Tibial nerve (tissue), 4 donors: ENCODE results near the gene SNX1. TPM values are rescaled to one million over a fixed set of nuclear protein-coding genes. Genes with fewer than 3 reads are reported as not detected.

Experiments
- DNase-seq, 2 donors: peaks; one replicate each; pipeline ENCODE4 v3.0.0-alpha.2; 2019; ENCODE audit warnings: low spot score in 2 of 2
- H3K27ac ChIP-seq, 4 donors: fragments of 200-600 bp; sonication (generic) in 3 of 4; one replicate each; pipeline ENCODE4 v1.5.1; 2017 to 2019; ENCODE audit warnings: mild to moderate bottlenecking in 1 of 4
- H3K27me3 ChIP-seq, 2 donors: fragments of 200-600 bp; sonication (generic) in 1 of 2; one replicate each; pipeline versions ENCODE4 v1.5.1 to v1.6.0; 2017 to 2019
- H3K36me3 ChIP-seq, 3 donors: fragments of 200-600 bp; sonication (generic); one replicate each; pipeline ENCODE4 v1.5.1; 2018 to 2019
- H3K4me1 ChIP-seq, 4 donors: fragments of 200-600 bp; sonication (generic) in 3 of 4; one replicate each; pipeline ENCODE4 v1.5.1; 2017 to 2019
- H3K4me3 ChIP-seq, 4 donors: fragments of 200-600 bp; sonication (generic) in 3 of 4; one replicate each; pipeline ENCODE4 v1.5.1; 2017 to 2019; ENCODE audit warnings: mild to moderate bottlenecking in 1 of 4, moderate library complexity in 1 of 4
- H3K9me3 ChIP-seq, 4 donors: fragments of 200-600 bp; sonication (generic) in 3 of 4; one replicate each; pipeline ENCODE4 v1.5.1; 2017 to 2019
- EP300 ChIP-seq, 2 donors: sonication (generic); formaldehyde crosslinking; IDR thresholded peaks; one replicate each; pipeline ENCODE4 v1.6.1; 2017; ENCODE audit warnings: antibody characterized with exemption in 2 of 2, mild to moderate bottlenecking in 1 of 2
- POLR2A ChIP-seq, 2 donors: fragments of 450-650 bp; IDR thresholded peaks; one replicate each; pipeline ENCODE4 v1.6.1; 2017; ENCODE audit warnings: antibody characterized with exemption in 2 of 2, mild to moderate bottlenecking in 2 of 2, moderate library complexity in 2 of 2
- WGBS, 2 donors: methylation state at CpG; one replicate each; pipeline ENCODE4 v1.1.5; 2018; 5-methylcytosine and 5-hydroxymethylcytosine counted together
- total RNA-seq, 4 donors: library from RNA; depleted of rRNA; stranded (reverse); fragments of >200 nt; gene quantifications; one replicate each; pipeline ENCODE4 v1.1.0, GENCODE V29; 2016
- TF ChIP-seq, protein P1 (sequence below), 5 experiments: fragments of 200-600 bp in 3 of 5; fragments of 450-650 bp in 2 of 5; sonication (generic) in 3 of 5; IDR thresholded peaks; one replicate each; pipeline ENCODE4 v1.5.1; 2016 to 2019; ENCODE audit warnings: antibody characterized with exemption in 5 of 5, mild to moderate bottlenecking in 3 of 5, moderate library complexity in 2 of 5

SNX1 gene
- total RNA-seq, 4 donors from 2014 or later, result 102 to 128 (median 108) TPM

DNA sequence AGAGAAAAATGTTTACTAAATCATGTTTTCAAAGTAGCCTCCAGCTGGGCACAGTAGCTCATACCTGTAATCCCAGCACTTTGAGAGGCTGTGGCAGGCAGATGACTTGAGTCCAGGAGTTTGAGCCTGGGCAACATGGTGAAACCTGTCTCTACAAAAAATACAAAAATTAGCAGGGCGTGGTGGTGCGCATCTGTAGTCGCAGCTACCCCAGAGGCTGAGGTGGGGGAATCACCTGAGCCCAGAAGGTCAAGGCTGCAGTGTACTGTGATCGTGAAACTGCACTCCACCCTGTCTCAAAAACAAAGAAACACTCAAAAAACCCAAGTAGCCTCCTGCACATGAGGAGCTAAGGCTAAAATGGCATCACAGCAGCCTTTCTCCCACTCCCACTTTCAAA is 68.7 kb downstream of the SNX1 start:
- Histone ChIP-seq H3K9me3 (no peaks in the 10 kb centered on the region), H3K4me1 (peaks cover 0 to 36% (median 30%) of the 10 kb centered on the region in 4 donors), H3K4me3 (no peak overlapping the region), H3K27me3 (no peaks in the 10 kb centered on the region), H3K36me3 (peaks cover 0 to 22% (median 11%) of the 10 kb centered on the region in 3 donors), H3K27ac (peak overlapping the region in 1 of 4 donors; percentile 81)
- no peak for DNase-seq
- no peak for TF ChIP-seq EP300 (IDR thresholded peaks at IDR 0.05)
- TF ChIP-seq, protein P1, sequence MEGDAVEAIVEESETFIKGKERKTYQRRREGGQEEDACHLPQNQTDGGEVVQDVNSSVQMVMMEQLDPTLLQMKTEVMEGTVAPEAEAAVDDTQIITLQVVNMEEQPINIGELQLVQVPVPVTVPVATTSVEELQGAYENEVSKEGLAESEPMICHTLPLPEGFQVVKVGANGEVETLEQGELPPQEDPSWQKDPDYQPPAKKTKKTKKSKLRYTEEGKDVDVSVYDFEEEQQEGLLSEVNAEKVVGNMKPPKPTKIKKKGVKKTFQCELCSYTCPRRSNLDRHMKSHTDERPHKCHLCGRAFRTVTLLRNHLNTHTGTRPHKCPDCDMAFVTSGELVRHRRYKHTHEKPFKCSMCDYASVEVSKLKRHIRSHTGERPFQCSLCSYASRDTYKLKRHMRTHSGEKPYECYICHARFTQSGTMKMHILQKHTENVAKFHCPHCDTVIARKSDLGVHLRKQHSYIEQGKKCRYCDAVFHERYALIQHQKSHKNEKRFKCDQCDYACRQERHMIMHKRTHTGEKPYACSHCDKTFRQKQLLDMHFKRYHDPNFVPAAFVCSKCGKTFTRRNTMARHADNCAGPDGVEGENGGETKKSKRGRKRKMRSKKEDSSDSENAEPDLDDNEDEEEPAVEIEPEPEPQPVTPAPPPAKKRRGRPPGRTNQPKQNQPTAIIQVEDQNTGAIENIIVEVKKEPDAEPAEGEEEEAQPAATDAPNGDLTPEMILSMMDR (IDR thresholded peaks at IDR 0.05), result no peak
- WGBS, 2 donors, result 89 to 97% methylated on average over 4 of the region's 4 CpGs

DNA sequence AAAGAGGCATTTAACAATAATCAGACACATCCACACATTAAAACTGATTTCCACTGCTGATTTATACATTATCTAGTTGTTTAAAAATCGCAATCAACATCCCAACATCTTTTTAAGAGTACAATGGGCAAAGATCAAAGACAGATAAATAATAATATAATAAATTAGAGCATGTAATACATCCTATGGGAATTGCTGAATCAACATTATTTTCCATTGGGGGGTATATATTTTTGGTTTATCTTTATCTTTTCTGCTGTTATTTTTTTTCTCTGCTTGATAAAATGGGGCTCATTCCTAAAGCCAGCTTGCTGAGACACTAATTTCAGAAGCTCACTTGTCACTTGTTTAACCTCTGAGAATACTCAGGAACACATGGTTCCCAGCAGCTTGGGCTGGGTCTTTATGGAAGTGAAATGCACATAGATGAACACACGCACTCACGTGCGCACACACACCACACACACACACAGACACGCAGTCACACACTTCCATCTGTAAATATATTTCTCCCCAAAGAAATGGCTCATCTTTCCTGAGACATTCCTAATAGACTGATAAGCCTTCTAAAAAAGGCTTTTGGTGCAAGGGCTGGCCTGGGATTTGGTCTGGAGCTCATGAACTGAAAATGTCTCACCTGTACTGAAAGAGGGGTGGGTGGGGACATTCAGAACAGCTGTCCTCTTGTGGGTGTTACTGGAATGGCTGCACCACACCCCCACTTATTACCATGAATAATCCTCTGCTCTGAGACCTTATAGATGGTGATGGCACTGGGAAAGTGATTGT is 70.5 kb downstream of the SNX1 start:
- no peak for DNase-seq
- TF ChIP-seq EP300 (IDR thresholded peaks at IDR 0.05) (no peak), POLR2A (IDR thresholded peaks at IDR 0.05) (no peak)
- TF ChIP-seq, protein P1 (IDR thresholded peaks at IDR 0.05), result no peak
- WGBS, 2 donors, result 79 to 83% methylated on average over 5 of the region's 5 CpGs
- H3K4me1 ChIP-seq, result peaks cover 0 to 21% (median 18%) of the 10 kb centered on the region in 4 donors
- no peak overlapping the region for H3K4me3 ChIP-seq
- H3K9me3 ChIP-seq, result no peaks in the 10 kb centered on the region
- H3K27ac ChIP-seq, result no peak overlapping the region
- no peaks in the 10 kb centered on the region for H3K27me3 ChIP-seq
- H3K36me3 ChIP-seq, result peaks cover 0 to 20% (median 0%) of the 10 kb centered on the region in 3 donors

DNA sequence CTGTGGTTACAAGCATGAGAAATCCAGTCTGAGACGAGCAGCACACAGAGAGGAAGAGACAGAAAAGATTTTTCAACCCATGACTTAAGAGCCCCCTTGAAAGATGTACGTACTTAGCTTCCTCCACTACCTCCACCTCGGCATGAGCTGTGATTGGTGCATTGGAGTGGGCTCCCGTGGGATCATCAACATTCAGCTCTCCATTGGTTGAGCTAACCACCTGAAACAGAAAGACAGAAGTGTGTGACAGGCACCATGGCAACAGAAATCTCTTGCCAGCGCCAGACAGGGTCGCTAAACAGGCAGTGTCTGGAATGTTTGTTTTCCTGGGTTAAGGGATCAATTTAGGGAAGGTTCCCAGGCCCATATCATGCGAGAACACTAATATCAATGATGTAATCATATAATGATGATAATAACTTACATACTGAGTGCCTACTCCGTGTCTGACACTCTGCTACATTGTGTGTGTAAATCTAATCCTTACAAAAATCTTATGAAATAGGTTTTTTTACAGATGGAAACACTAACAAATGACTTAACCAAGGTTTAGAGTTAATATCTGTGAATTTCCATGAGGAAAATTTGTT is 84.5 kb downstream of the SNX1 start:
- no peaks in the 10 kb centered on the region for H3K27me3 ChIP-seq
- H3K27ac ChIP-seq, result no peak overlapping the region
- WGBS, 2 donors, result 59 to 67% methylated on average over 8 of the region's 8 CpGs
- TF ChIP-seq POLR2A (IDR thresholded peaks at IDR 0.05) (no peak), EP300 (IDR thresholded peaks at IDR 0.05) (no peak)
- TF ChIP-seq, protein P1 (IDR thresholded peaks at IDR 0.05), result no peak
- no peaks in the 10 kb centered on the region for H3K9me3 ChIP-seq
- no peak for DNase-seq
- no peak overlapping the region for H3K4me3 ChIP-seq
- peaks cover 0 to 42% (median 0%) of the 10 kb centered on the region in 3 donors for H3K36me3 ChIP-seq
- no peaks in the 10 kb centered on the region for H3K4me1 ChIP-seq

DNA sequence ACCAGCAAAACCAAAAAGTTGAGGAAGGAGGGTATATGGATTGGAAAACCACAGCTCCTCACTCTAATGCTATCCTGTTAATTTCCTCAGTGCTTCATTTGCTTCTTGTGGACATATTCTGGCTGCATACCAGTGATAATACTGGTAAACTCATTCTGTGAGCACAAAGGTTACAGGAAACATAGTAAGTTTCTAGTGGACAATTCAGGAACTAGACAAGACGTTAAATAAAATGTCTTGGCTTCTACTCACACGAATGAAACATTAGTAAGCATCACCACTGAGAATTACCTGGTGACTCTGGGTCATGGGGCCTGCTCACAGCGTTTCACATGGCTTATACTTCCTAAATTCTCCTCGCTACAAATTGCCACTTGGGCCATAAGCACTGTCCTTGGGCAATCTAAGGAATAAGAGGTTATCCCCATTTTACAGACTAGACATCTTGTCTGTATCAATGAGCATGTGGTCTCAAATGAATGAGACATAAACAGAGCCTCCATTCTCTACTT is 87.1 kb downstream of the SNX1 start:
- H3K4me3 ChIP-seq, result no peak overlapping the region
- peaks cover 0 to 41% (median 0%) of the 10 kb centered on the region in 3 donors for H3K36me3 ChIP-seq
- WGBS, 2 donors, result 65 to 71% methylated on average over 4 of the region's 4 CpGs
- no peaks in the 10 kb centered on the region for H3K4me1 ChIP-seq
- no peak overlapping the region for H3K27ac ChIP-seq
- TF ChIP-seq, protein P1 (IDR thresholded peaks at IDR 0.05), result no peak
- TF ChIP-seq POLR2A (IDR thresholded peaks at IDR 0.05) (no peak), EP300 (IDR thresholded peaks at IDR 0.05) (no peak)
- H3K9me3 ChIP-seq, result no peaks in the 10 kb centered on the region
- H3K27me3 ChIP-seq, result no peaks in the 10 kb centered on the region
- no peak for DNase-seq
